CD4-positive, alpha-beta T cell treated with Interleukin-1 beta for 1 hour (primary cell): ENCODE measurements around the gene CABLES2.
A peak's percentile ranks its signal among the peaks of the same experiment; 100 is the strongest.
"Not testable (repeated sequence)": the region's sequence is repeated elsewhere in the genome, so short reads cannot be mapped to it uniquely, and the experiment has no call there.

Experiments
- DNase-seq, 2 donors: peaks; one replicate each; pipeline ENCODE4 v3.0.0-alpha.2; 2020 to 2022

CABLES2 gene

GRCh38 chr20:62387933-62388635 is 19.0 kb downstream of the CABLES2 start:
- no peak for DNase-seq

- DNase-seq: no peak
Measured at GRCh38 chr20:62387219-62387913, 19.7 kb downstream of the CABLES2 start.

- DNase-seq: peak; percentile 93 to 95
Measured at GRCh38 chr20:62386383-62387218, 20.5 kb downstream of the CABLES2 start, which contains the start of gene RPS21. Gene RPS21, plus strand, starts transcription at chr20:62387103. Its CDS starts 236 bp downstream, at chr20:62387339.

- DNase-seq: peak; percentile 81 to 84
Measured at GRCh38 chr20:62382306-62383198, 24.5 kb downstream of the CABLES2 start.

- DNase-seq: no peak
Measured at GRCh38 chr20:62381842-62382241, 25.2 kb downstream of the CABLES2 start.

GRCh38 chr20:62381202-62381797 is 25.8 kb downstream of the CABLES2 start:
- DNase-seq: no peak

- no peak for DNase-seq
Measured at GRCh38 chr20:62378215-62378614, 28.9 kb downstream of the CABLES2 start.

GRCh38 chr20:62377615-62378178 is 29.4 kb downstream of the CABLES2 start:
- no peak for DNase-seq

GRCh38 chr20:62377064-62377461 is 30.0 kb downstream of the CABLES2 start:
- DNase-seq: no peak

- DNase-seq: no peak
Measured at GRCh38 chr20:62376112-62377063, 30.7 kb downstream of the CABLES2 start.

- no peak for DNase-seq
Measured at GRCh38 chr20:62374331-62375152, 32.5 kb downstream of the CABLES2 start.

GRCh38 chr20:62373631-62374179 is 33.4 kb downstream of the CABLES2 start:
- not testable (repeated sequence) for DNase-seq

- DNase-seq: no peak
Measured at GRCh38 chr20:62372042-62372993, 34.8 kb downstream of the CABLES2 start.

GRCh38 chr20:62371588-62372041 is 35.5 kb downstream of the CABLES2 start:
- no peak for DNase-seq

GRCh38 chr20:62370807-62371587 is 36.1 kb downstream of the CABLES2 start:
- DNase-seq: no peak

GRCh38 chr20:62370115-62370806 is 36.8 kb downstream of the CABLES2 start:
- no peak for DNase-seq

GRCh38 chr20:62369815-62370114 is 37.3 kb downstream of the CABLES2 start:
- no peak for DNase-seq
